Left ventricle myocardium inferior (tissue), 1 donor: ENCODE data around the gene PCDHGC5. TPM values are rescaled to one million over a fixed set of nuclear protein-coding genes. Genes with fewer than 3 reads are reported as not detected.

ENCODE experiments used
- DNase-seq: peaks from one replicate; pipeline ENCODE4 v3.0.0-alpha.2; 2020
- H3K27ac ChIP-seq: fragments of 200-600 bp; replicated peaks from 2 replicates; pipeline ENCODE4 v1.8.0; 2021
- H3K27me3 ChIP-seq: fragments of 200-600 bp; 2 replicates; pipeline ENCODE4 v1.8.0; 2021; ENCODE audit warnings: low read depth
- H3K36me3 ChIP-seq: fragments of 200-600 bp; 2 replicates; pipeline ENCODE4 v1.8.0; 2021
- H3K4me1 ChIP-seq: fragments of 200-600 bp; 2 replicates; pipeline ENCODE4 v1.8.0; 2021
- H3K4me3 ChIP-seq: fragments of 200-600 bp; 2 replicates; pipeline ENCODE4 v1.8.0; 2021; ENCODE audit warnings: mild to moderate bottlenecking, moderate library complexity
- H3K9me3 ChIP-seq: fragments of 200-600 bp; replicated peaks from 2 replicates; pipeline ENCODE4 v1.8.0; 2021
- CTCF ChIP-seq: fragments of 200-600 bp; IDR thresholded peaks from 2 replicates; pipeline ENCODE4 v1.8.0; 2021; ENCODE audit warnings: antibody characterized with exemption, mild to moderate bottlenecking, borderline replicate concordance
- intact Hi-C: fragments of 100-400 bp; cut with micrococcal nuclease; formaldehyde crosslinking; loops from one replicate; pipeline ENCODE4 v1.11.0; 2022
- total RNA-seq: library from RNA; stranded (reverse); fragmentation: NEBNext Ultra II Directional; extraction: Animal tissue kit (Norgen Biotek cat#: 25700); gene quantifications from one replicate; pipeline ENCODE4 v1.2.1, GENCODE V29; 2021
- donor health status: DM: no; HTN: yes; CAD: no; lungs with severe emphysema.

The PCDHGC5 gene
- total RNA-seq, 1 donor from 2014 or later: 2.9 TPM

- no peak for TF ChIP-seq CTCF
- no peak for DNase-seq
- Histone ChIP-seq H3K27me3 (no peaks in the 10 kb centered on the region), H3K27ac (no peak overlapping the region), H3K9me3 (no peaks in the 10 kb centered on the region), H3K36me3 (peaks cover 62% of the 10 kb centered on the region), H3K4me3 (no peak overlapping the region), H3K4me1 (peaks cover 36% of the 10 kb centered on the region)
- intact Hi-C loops: no loop called here
Measured at GRCh38 chr5:141496038-141496437, 7.2 kb downstream of the PCDHGC5 start.

GRCh38 chr5:141501761-141502160, 12.9 kb downstream of the PCDHGC5 start:
- Histone ChIP-seq H3K4me1 (peaks cover 13% of the 10 kb centered on the region), H3K27ac (no peak overlapping the region), H3K36me3 (peaks cover 54% of the 10 kb centered on the region), H3K9me3 (no peaks in the 10 kb centered on the region), H3K27me3 (no peaks in the 10 kb centered on the region), H3K4me3 (no peak overlapping the region)
- DNase-seq: no peak
- intact Hi-C loops: no loop called here
- no peak for TF ChIP-seq CTCF

GRCh38 chr5:141503681-141504080, 14.8 kb downstream of the PCDHGC5 start:
- no peak for TF ChIP-seq CTCF
- no peak for DNase-seq
- H3K4me1 ChIP-seq: peaks cover 33% of the 10 kb centered on the region
- no peak overlapping the region for H3K4me3 ChIP-seq
- H3K27me3 ChIP-seq: no peaks in the 10 kb centered on the region
- no peaks in the 10 kb centered on the region for H3K9me3 ChIP-seq
- intact Hi-C loops: no loop called here
- no peak overlapping the region for H3K27ac ChIP-seq
- peaks cover 39% of the 10 kb centered on the region for H3K36me3 ChIP-seq

GRCh38 chr5:141504216-141504615, 15.3 kb downstream of the PCDHGC5 start:
- Histone ChIP-seq H3K9me3 (no peaks in the 10 kb centered on the region), H3K4me1 (peaks cover 38% of the 10 kb centered on the region), H3K36me3 (peaks cover 36% of the 10 kb centered on the region), H3K27ac (no peak overlapping the region), H3K4me3 (no peak overlapping the region), H3K27me3 (no peaks in the 10 kb centered on the region)
- intact Hi-C loops: no loop called here
- TF ChIP-seq CTCF: no peak
- DNase-seq: no peak

- no peak overlapping the region for H3K4me3 ChIP-seq
Measured at GRCh38 chr5:141506381-141507155, 17.7 kb downstream of the PCDHGC5 start.

More at GRCh38 chr5:141506381-141507155, 17.7 kb downstream of the PCDHGC5 start:
- Histone ChIP-seq H3K36me3 (peaks cover 38% of the 10 kb centered on the region), H3K4me1 (peaks cover 49% of the 10 kb centered on the region), H3K27ac (peak overlapping the region; percentile 86), H3K27me3 (no peaks in the 10 kb centered on the region), H3K9me3 (no peaks in the 10 kb centered on the region)
- intact Hi-C loops: no loop called here
- DNase-seq: no peak
- no peak for TF ChIP-seq CTCF
